Measurements from ENCODE around the gene SLC25A25.
"Not testable (repeated sequence)": the region's sequence is repeated elsewhere in the genome, so short reads cannot be mapped to it uniquely, and the experiment has no call there.

The SLC25A25 gene

DNA sequence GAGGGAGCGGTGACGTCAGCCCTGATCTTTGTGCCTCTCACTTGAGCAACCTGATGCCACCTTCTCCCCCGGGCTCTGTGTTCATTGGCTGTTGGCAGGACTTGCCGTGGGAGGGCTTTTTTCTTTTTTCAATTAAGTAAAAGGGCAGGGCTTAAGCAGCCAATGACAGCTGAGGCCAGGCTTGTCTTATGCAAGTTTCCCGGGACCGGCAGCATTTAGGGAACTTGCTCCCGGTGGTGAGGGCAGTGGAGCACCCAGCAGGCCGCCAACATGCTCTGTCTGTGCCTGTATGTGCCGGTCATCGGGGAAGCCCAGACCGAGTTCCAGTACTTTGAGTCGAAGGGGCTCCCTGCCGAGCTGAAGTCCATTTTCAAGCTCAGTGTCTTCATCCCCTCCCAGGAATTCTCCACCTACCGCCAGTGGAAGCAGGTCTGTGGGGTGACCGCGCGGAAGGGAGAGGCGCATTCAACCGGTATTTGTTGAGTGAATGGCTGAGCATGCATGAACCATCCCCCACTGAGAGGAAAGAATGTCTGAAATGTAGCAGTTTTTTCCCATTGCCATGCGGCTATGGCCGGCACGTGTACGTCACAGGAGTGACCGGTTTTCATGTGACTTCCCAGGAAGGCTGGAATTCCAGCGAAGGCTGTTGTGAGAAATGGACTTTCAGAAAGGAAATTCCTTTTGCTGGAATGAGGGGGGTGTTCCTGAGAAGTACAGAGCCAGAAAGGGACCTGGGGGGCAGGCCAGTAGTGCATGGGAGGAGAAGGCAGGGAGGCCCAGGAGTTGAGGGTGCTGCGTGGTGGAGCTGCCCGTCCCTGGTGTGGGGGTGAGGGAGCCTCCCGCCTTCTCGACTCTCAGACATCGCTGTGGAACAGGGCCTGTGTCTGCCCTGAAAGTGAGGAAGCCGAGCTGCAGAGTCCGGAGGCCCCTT is 30.5 kb downstream of the SLC25A25 start:
- DNase-seq = peak; percentile 82

DNA sequence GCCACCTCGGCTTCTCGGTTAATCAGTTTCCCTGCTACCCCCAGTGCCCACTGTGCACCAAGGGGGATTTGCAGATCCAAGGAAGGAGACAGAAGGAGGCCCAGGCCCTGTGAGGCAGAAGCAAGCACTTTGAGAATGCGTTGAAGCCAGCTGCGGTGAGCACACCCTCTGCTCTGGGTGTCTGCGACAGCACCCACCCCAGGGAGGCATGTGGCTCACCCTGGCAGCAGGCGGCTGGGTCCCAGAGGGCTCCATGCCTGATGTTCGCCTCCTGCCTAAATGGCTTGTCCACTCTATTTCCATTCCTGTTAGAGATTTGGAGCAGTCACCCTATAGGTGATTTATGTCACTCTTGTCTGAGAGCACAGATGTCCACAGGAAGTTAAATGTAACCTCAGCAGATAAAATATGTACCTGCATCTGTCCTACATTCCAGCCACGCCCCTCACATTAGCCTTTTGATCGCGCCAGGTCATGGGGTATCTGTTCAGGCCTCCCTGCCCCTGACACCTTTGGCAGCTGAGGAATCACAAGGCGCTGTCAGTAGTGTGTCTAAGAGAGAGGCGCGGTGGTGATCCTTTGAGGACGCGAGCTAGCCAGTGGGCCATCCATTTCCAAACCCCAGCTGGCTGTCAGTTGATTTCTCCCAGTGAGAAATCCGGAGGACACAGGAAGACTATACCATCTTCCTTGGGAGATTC is 31.3 kb downstream of the SLC25A25 start:
- no peak for DNase-seq

DNA sequence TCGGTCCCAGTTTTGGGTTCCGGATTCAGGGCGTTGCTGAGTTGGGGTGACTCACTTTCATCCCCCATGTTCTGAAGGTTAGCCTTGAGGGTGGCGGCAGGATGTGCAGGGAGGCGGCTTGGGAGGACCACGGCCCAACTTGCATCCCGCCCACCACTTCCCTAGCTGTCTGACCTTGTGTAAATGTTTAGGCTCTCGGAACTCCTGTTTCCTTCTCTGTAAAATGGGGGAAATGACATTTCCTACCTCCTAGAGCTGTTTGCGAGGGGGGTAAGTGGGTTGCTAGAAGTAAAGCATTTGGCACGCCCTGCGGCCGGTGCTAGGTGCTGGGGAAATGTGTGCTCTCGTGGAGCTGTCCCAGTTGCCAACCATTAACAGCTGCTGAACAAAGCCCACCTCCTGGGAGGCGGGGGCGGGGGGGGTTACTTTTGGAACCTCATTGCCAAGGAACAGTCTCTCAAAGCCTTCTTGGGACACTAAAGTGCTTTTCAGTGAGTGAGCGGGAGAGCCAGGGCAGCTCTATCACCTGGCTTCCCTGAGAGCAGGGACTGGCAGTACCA is 32.0 kb downstream of the SLC25A25 start:
- no peak for DNase-seq

DNA sequence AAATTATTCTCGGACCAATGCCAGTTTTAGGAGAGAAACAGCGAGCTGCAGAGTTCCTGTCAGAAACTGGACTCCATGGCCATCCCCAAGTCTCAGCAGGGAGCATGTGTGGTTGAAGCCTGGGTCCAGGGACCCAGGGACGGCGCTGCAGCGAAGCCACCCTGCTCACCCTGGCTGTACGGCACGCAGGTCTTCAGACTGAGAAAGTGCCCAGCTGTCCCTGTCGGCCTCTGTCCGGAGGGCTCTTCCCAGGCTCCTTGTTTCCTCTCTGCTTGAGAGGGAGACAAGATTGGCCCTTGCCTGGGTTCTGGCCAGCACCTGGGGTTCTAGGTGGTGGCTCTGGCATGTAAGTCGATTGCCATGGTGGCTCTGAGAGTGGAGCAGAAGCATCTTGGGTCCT is 32.5 kb downstream of the SLC25A25 start:
- no peak for DNase-seq

DNA sequence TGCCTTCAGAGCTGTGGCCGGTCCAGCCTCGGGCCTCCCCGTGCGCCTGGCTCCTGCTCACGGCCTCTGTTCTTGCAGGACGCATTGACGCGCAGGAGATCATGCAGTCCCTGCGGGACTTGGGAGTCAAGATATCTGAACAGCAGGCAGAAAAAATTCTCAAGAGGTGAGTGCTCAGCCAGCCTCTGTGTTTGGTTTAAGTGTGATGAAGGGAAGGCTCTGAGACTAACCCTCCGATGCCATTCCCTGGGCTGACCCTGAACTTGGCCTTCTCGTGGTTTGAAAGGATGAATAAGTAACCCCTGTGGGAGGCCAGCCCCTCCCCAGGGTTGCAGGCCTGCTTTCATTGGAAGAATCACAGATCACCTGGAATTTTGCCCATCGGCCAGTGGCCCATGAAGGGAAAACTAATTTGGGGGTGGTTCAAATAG is 33.2 kb downstream of the SLC25A25 start:
- no peak for DNase-seq

DNA sequence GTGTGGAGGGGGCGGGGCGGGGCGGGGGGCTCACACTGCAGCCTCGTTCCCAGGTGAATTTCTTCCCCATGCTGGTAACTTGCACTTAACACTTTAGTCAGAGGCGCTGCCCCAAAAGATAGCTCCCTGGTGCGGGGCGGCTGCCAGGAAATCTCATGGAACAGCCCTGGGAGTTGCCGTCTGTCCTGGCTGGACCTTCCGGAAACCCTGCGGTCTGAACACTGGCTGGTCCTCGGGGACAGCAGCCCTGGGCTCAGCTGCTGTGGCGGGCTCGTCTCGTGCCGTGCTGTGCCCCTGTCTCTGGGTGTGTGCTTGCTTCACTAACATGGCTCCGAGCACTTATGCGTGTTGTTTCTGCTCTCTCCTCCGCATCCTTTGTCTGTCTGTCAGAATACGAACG is 33.7 kb downstream of the SLC25A25 start:
- no peak for DNase-seq

DNA sequence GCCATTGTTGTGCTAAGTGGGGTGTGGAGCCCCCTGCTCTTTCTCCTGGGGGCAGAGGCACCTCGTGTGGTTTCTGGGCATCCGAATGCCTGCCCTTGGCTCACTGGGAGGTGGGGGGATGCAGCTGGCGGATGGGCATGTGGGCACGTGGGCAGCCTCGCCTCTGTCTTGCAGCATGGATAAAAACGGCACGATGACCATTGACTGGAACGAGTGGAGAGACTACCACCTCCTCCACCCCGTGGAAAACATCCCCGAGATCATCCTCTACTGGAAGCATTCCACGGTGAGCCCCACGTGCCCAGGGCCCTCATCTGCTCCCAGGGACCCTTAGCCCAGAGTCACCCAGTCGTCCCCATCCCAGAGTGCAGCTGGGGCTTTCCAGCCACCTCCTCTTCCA is 34.2 kb downstream of the SLC25A25 start:
- no peak for DNase-seq

DNA sequence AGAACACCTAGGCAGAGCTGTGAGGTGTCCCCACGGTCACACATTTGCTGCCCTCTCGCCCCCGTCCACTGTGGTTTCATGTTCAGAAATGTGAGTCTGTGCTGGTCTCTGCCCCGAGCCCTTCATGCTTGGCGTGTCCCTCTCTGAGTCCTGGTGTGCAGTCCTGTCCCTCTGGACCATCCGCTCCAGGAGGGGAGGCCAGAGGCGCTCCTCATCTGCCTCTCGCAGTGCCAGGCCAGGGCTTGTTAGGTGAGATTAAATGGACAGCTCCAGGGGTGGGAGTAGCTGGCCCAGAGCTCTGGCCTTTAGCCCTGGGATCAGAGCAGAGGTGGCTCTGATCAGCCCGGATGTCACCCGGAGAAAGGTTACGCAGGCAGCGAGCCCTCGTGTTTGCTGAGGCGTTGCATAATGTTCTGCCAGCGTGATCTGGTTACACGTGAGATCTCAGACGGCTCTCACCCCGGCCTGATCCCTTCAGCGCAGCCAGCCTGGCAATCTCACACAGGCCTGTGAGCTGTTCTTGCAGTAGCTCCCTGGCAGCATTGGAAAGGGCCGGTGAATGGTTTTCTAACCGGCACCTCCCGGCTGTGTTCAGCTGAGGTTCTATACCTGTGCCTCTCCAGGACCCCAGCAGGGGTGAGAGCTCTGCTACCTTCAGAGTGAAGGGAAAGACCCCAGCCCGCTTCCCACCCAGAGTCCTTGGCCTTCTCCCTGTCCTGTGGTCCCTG is 35.0 kb downstream of the SLC25A25 start:
- no peak for DNase-seq

DNA sequence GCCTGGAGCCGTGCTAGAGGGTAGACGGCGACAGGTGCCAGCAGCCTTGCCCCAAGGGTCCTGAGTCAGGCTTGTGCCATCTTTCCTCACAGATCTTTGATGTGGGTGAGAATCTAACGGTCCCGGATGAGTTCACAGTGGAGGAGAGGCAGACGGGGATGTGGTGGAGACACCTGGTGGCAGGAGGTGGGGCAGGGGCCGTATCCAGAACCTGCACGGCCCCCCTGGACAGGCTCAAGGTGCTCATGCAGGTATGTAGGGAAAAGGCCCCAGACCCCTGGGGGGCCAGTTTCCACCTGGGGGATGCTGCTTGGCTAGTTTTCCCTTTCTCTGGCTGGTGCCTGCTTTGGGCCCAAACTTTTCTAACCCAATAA is 35.5 kb downstream of the SLC25A25 start:
- DNase-seq = no peak

DNA sequence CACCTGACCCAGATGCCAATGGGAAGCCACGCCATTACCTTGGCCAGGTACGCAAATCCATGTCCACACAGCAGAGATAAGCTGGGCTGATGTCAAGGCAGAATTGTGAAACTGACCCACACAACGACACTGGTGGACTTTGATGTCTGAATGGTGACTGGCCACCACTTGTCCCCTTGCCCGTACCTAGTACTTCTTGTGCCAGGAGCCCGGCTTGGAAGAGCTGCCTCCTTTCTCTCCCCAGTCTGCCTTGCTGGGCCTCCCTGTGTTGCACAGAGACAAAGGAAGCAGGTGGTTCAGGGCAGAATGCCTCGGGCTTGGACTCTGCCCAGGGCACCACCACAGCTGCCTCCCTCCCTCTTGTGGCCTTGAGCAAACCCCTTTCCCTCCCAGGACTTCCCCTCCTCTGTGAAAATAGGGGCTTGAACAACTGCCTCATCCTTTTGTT is 36.2 kb downstream of the SLC25A25 start:
- no peak for DNase-seq

DNA sequence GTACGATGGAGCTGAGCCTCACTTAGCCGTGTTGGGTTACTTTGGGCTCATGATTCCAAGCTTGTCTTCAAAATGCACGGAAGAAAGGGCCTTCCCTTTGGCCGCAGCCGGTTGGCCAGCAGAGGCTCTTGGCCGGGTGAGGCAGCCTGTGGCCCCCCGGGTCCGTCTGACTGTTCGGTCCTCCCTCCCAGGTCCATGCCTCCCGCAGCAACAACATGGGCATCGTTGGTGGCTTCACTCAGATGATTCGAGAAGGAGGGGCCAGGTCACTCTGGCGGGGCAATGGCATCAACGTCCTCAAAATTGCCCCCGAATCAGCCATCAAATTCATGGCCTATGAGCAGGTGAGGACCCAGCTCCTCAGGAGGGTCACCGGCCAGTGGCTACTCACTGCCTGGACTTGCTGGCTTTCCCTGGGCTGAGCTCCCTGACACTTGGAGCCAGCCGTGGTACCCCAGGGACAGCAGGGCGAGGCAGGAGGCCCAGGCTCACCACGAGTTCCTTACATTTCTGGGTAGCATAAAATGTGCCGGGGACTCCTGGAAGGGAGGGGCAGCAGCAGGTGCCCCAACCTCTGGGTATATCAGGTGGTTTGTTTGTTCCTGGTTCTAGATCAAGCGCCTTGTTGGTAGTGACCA is 37.6 kb downstream of the SLC25A25 start:
- no peak for DNase-seq

DNA sequence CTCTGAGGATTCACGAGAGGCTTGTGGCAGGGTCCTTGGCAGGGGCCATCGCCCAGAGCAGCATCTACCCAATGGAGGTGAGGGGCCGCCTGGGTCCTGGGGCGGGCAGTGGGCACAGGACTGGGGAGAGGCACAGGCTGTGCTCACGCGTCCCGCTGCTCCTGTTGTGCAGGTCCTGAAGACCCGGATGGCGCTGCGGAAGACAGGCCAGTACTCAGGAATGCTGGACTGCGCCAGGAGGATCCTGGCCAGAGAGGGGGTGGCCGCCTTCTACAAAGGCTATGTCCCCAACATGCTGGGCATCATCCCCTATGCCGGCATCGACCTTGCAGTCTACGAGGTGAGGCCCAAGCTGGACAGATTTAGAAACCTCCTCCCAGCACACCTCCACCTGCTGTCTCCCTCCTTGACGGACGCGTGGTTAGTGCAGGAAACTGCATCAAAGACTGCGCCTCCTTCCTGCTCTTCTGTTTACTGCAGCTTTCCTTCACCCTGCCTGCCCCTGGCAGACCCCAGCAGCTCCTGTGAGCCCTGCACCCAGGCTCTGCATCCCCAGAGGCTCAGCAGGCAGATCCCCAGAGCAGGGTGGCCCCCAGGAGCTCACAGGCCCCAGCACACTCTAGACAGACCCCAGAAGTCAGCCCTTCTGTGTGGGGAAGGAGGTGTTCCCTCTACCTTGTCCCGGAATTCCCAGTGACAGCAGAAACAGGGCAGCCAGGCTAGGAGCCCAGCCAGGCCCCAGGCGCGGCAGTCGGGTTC is 38.3 kb downstream of the SLC25A25 start:
- no peak for DNase-seq

DNA sequence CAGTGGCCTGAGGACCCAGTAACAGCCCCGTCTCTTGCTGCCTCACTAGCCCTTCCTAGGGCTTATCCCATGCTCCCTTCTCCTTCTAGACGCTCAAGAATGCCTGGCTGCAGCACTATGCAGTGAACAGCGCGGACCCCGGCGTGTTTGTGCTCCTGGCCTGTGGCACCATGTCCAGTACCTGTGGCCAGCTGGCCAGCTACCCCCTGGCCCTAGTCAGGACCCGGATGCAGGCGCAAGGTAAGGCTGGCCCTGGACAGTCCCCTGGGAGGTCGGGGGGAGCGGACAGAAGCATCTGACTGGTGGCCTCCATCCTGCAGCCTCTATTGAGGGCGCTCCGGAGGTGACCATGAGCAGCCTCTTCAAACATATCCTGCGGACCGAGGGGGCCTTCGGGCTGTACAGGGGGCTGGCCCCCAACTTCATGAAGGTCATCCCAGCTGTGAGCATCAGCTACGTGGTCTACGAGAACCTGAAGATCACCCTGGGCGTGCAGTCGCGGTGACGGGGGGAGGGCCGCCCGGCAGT is 39.0 kb downstream of the SLC25A25 start:
- no peak for DNase-seq

DNA sequence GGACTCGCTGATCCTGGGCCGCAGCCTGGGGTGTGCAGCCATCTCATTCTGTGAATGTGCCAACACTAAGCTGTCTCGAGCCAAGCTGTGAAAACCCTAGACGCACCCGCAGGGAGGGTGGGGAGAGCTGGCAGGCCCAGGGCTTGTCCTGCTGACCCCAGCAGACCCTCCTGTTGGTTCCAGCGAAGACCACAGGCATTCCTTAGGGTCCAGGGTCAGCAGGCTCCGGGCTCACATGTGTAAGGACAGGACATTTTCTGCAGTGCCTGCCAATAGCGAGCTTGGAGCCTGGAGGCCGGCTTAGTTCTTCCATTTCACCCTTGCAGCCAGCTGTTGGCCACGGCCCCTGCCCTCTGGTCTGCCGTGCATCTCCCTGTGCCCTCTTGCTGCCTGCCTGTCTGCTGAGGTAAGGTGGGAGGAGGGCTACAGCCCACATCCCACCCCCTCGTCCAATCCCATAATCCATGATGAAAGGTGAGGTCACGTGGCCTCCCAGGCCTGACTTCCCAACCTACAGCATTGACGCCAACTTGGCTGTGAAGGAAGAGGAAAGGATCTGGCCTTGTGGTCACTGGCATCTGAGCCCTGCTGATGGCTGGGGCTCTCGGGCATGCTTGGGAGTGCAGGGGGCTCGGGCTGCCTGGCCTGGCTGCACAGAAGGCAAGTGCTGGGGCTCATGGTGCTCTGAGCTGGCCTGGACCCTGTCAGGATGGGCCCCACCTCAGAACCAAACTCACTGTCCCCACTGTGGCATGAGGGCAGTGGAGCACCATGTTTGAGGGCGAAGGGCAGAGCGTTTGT is 39.6 kb downstream of the SLC25A25 start:
- no peak for DNase-seq

DNA sequence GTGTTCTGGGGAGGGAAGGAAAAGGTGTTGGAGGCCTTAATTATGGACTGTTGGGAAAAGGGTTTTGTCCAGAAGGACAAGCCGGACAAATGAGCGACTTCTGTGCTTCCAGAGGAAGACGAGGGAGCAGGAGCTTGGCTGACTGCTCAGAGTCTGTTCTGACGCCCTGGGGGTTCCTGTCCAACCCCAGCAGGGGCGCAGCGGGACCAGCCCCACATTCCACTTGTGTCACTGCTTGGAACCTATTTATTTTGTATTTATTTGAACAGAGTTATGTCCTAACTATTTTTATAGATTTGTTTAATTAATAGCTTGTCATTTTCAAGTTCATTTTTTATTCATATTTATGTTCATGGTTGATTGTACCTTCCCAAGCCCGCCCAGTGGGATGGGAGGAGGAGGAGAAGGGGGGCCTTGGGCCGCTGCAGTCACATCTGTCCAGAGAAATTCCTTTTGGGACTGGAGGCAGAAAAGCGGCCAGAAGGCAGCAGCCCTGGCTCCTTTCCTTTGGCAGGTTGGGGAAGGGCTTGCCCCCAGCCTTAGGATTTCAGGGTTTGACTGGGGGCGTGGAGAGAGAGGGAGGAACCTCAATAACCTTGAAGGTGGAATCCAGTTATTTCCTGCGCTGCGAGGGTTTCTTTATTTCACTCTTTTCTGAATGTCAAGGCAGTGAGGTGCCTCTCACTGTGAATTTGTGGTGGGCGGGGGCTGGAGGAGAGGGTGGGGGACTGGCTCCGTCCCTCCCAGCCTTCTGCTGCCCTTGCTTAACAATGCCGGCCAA is 40.4 kb downstream of the SLC25A25 start:
- DNase-seq = no peak

DNA sequence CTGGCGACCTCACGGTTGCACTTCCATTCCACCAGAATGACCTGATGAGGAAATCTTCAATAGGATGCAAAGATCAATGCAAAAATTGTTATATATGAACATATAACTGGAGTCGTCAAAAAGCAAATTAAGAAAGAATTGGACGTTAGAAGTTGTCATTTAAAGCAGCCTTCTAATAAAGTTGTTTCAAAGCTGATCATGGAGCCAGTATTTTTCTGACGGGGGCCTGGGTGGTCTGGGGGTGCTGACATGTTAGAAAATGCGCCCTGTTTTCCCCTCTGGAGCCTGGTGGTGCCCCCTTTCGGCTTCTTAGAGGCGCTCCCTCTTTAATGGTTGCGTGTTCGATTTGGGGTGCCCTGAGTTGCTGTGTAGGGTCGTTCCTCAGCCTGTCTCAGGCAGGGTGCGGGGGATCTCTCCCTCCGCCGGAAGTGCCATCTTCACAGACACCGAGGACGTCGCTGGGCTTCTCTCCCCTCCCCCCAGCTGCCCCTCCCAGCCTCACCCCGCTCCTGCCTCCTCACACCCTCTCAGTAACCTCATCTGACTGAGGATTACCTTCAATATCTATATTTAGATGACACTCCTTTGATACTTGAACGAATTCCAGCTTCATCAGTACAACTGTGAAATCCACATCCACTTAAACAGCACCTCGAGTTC is 41.1 kb downstream of the SLC25A25 start:
- DNase-seq = no peak

DNA sequence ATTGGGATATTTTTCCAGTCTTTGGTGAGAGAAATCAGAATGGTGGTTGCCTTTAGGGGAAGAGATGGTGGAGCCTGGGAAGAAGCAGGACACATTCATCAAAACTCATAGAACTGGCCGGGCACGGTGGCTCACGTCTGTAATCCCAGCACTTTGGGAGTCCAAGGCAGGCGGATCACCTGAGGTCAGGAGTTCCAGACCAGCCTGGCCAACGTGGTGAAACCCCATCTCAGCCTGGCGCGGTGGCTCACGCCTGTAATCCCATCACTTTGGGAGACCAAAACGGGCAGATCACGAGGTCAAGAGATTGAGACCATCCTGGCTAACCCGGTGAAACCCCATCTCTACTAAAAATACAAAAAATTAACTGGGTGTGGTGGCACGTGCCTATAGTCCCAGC is 43.7 kb downstream of the SLC25A25 start:
- not testable (repeated sequence) for DNase-seq

DNA sequence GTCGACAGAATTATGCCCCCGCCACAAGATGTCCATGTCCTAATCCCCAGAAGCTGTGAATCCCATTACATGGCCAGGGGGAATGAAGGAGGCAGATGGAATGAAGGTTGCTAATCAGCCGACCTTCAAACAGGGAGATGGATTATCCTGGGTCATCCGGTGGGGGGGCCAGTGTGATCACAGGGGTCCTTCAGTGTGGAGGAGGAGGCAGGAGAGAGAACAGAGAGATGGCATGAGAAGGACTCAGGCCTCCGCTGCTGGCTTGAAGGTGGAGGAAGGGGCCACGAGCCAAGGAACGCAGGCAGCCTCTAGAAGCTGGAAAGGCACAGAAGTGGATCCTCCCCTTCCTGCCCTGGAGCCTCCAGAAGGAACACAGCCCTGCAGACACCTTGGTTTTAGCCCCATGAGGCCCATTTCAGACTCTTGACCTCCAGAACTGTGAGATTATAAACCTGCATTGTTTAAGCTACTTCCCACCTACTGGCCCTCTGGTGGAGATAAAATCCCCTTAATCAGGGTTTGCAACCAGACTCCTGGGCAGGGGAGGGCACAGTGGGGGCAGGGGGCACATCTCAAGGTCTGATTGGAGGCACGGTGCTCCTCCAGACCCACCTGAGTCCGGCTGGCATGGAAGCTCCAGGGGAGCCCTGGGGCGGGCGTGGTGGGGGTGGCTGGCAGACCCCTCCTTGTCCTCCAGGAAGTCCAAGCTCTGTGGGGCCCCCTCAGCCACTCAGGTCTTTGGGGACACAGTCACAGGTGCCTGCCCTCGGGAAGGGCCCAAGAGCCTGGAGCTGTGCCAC is 45.7 kb downstream of the SLC25A25 start:
- peak; percentile 13 for DNase-seq

Data from left hindlimb (tissue), 1 donor.